CD4-positive, alpha-beta T cell treated with Interleukin-6 at 100 ng/mL for 8 hours (primary cell): Measurements from ENCODE around the gene RBPJL.
A peak's percentile ranks its signal among the peaks of the same experiment; 100 is the strongest.

Experiments used
- DNase-seq: peaks from one replicate; pipeline ENCODE4 v3.0.0-alpha.2; 2020; ENCODE audit warnings: mixed read lengths, low spot score

RBPJL gene

GRCh38 chr20:45317826-45318225 lies 11.2 kb downstream of the RBPJL start:
- DNase-seq, result no peak

GRCh38 chr20:45318386-45318939 lies 11.8 kb downstream of the RBPJL start:
- no peak for DNase-seq

GRCh38 chr20:45318948-45319347 lies 12.3 kb downstream of the RBPJL start:
- no peak for DNase-seq

- peak; percentile 19 for DNase-seq
Measured at GRCh38 chr20:45320948-45321595, 14.4 kb downstream of the RBPJL start.

- DNase-seq, result no peak
Measured at GRCh38 chr20:45322952-45323383, 16.3 kb downstream of the RBPJL start.

- DNase-seq, result no peak
Measured at GRCh38 chr20:45323731-45324130, 17.1 kb downstream of the RBPJL start.

GRCh38 chr20:45325371-45325770 lies 18.7 kb downstream of the RBPJL start:
- no peak for DNase-seq

GRCh38 chr20:45328451-45328850 lies 21.8 kb downstream of the RBPJL start:
- DNase-seq, result no peak

- DNase-seq, result no peak
Measured at GRCh38 chr20:45329497-45330319, 23.1 kb downstream of the RBPJL start.

- no peak for DNase-seq
Measured at GRCh38 chr20:45330476-45330875, 23.8 kb downstream of the RBPJL start.

GRCh38 chr20:45336530-45337366 lies 30.1 kb downstream of the RBPJL start:
- DNase-seq, result no peak

GRCh38 chr20:45337367-45338120 lies 30.9 kb downstream of the RBPJL start:
- DNase-seq, result no peak

- no peak for DNase-seq
Measured at GRCh38 chr20:45338121-45339030, 31.7 kb downstream of the RBPJL start.

GRCh38 chr20:45339084-45339483 lies 32.4 kb downstream of the RBPJL start:
- DNase-seq, result no peak

GRCh38 chr20:45339799-45340198 lies 33.2 kb downstream of the RBPJL start:
- no peak for DNase-seq

- DNase-seq, result no peak
Measured at GRCh38 chr20:45340236-45340847, 33.7 kb downstream of the RBPJL start.

- no peak for DNase-seq
Measured at GRCh38 chr20:45340951-45341350, 34.3 kb downstream of the RBPJL start.

GRCh38 chr20:45341579-45341938 lies 34.9 kb downstream of the RBPJL start:
- no peak for DNase-seq

GRCh38 chr20:45341939-45342854 lies 35.6 kb downstream of the RBPJL start:
- no peak for DNase-seq
